ENCODE data around the gene NCF4.
A peak's percentile ranks its signal among the peaks of the same experiment; 100 is the strongest.

The NCF4 gene

GRCh38 chr22:36901411-36902142, 40.8 kb downstream of the NCF4 start:
- TF ChIP-seq, protein P1, sequence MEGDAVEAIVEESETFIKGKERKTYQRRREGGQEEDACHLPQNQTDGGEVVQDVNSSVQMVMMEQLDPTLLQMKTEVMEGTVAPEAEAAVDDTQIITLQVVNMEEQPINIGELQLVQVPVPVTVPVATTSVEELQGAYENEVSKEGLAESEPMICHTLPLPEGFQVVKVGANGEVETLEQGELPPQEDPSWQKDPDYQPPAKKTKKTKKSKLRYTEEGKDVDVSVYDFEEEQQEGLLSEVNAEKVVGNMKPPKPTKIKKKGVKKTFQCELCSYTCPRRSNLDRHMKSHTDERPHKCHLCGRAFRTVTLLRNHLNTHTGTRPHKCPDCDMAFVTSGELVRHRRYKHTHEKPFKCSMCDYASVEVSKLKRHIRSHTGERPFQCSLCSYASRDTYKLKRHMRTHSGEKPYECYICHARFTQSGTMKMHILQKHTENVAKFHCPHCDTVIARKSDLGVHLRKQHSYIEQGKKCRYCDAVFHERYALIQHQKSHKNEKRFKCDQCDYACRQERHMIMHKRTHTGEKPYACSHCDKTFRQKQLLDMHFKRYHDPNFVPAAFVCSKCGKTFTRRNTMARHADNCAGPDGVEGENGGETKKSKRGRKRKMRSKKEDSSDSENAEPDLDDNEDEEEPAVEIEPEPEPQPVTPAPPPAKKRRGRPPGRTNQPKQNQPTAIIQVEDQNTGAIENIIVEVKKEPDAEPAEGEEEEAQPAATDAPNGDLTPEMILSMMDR (IDR thresholded peaks at IDR 0.05; ENCODE audit: borderline replicate concordance, insufficient read depth, low read depth, low read length), result no peak
- H3K4me3 ChIP-seq (ENCODE audit: low read depth, low read length), result peak overlapping the region; percentile 15

DNA sequence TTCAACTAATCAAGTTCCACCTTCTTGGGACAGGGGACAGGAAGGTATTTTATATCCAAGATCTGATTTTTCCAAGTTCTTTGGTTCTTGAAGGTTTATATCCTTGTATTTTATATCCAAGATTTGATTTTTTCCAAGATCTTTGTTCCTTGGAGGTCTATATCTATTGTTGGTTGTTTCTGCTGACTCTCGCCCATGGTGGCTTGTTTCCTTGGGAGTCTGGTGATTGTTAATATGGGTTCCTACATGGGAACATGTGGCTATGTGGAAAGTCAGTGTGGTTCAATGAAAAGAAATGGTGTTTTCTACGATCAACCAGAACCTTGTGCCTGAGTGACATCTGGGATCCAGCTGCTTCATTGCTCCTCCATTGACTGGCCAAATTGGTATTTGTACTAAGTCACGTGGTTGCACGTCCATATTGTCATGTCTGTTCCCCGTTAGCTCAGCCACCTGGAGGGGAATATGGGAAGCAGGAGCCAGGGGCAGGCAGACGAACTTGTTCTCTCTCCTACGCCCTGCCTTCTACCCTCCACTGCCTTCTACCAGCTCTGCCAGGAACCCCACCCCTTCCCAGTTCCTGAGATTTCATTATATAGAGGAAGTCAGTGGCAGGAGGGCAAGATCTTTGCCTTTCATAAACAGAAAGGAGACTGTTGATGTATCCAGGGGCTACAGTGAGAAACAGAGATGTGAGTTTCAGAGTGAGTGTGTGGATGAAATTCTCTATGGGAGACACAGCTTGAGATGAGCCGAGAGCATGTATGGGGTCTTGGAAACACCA, 41.5 kb downstream of the NCF4 start:
- no peak overlapping the region for H3K4me3 ChIP-seq (ENCODE audit: low read depth, low read length)
- TF ChIP-seq, protein P1 (IDR thresholded peaks at IDR 0.05; ENCODE audit: borderline replicate concordance, insufficient read depth, low read depth, low read length), result no peak

GRCh38 chr22:36904260-36904880, 43.6 kb downstream of the NCF4 start:
- H3K4me3 ChIP-seq (ENCODE audit: low read depth, low read length), result no peak overlapping the region
- TF ChIP-seq, protein P1 (IDR thresholded peaks at IDR 0.05; ENCODE audit: borderline replicate concordance, insufficient read depth, low read depth, low read length), result 0 out of 2 replicates have a peak, but pooled peaks have one; percentile 1

DNA sequence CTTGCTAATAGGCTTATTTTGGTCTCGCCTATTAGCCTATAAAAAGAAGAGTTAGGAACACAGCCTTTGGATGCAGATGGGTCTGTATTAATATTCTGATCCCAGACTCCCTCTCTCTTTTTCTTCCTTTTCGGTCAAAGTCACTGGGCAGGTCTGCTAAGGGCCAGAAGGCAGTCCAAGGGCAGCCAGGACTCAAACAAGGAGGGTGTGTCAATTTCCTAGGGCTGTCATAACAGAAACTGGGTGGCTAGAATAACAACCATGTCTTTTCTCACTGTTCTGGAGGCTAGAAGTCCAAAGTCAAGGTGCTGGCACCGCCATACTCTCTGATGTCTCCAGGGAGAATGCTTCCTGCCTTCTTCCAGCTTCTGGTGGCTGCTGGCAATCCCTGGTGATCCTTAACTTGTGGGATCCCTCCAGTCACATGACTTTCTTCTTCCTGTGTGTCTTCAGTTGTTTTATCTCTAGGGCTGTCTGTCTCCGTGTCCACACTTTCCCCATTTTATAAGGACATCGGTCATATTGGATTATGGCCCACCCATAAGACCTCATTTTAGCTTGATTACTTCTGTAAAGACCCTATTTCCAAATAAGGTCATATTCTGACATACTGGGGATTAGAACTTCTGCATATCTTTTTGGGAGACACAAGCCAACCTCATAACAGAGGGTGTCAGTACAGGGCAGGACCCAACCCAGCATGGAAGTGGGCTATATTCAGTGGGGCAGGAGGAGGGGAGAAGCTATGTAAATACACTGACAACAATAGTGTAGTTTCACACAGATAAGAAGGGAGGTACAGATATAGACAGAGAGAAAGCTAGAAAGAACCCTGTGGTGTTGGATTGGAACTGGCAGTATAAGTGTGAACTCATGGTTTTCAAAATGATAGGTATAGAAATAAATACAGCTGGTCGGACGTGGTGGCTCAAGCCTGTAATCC, 46.7 kb downstream of the NCF4 start:
- no peak overlapping the region for H3K4me3 ChIP-seq (ENCODE audit: low read depth, low read length)
- TF ChIP-seq, protein P1 (IDR thresholded peaks at IDR 0.05; ENCODE audit: borderline replicate concordance, insufficient read depth, low read depth, low read length), result no peak

GRCh38 chr22:36910461-36910860, 49.7 kb downstream of the NCF4 start:
- TF ChIP-seq, protein P1 (IDR thresholded peaks at IDR 0.05; ENCODE audit: borderline replicate concordance, insufficient read depth, low read depth, low read length), result no peak
- H3K4me3 ChIP-seq (ENCODE audit: low read depth, low read length), result no peak overlapping the region

DNA sequence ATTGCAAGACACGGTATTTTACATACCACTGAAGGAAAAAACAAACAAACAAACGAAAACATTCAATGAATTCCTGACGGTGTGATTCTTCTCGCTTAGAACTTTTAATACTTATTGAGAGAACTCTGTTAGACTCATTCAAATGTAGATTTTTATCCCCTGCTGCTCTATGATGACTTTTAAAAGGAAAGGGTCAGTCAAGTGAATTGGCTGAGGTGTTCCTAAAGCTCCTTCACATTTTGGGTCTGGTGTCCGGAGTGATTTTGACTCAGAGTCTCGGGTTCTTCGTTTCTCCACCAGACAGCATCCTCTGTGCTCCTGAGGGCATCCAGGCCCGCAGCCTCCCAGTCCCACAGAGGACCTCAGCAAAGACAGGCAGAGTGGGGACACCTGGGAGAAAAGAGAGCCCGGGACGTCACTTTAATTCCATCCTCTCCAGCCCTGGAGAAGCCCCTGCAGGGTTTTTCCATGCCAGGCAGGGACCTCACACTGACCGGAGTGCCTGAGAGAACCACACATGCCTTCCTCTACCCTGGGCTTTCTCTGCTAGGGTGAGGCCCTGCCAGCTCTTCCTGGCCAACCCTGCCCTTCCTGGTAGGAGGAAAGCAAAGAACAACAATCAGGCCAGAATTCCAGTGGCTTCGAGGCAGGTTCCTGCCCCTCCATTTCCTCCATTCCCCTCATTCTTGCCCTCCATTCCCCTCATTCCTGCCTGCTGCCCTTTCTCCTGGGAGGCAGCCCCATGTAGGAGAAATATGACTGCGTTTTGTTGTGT, 51.3 kb downstream of the NCF4 start:
- TF ChIP-seq, protein P1 (IDR thresholded peaks at IDR 0.05; ENCODE audit: borderline replicate concordance, insufficient read depth, low read depth, low read length), result no peak
- no peak overlapping the region for H3K4me3 ChIP-seq (ENCODE audit: low read depth, low read length)

All from GM12875 (cell line).